GM23338 (cell line): Measurements from ENCODE around the gene SEMA6C. TPM values are rescaled to one million over a fixed set of nuclear protein-coding genes. Genes with fewer than 3 reads are reported as not detected.

Experiments
- ATAC-seq: fragments of 200-7000 bp; cut with Tn5 transposase; 3 replicates; pipeline ENCODE4 v1.9.1; 2020
- DNase-seq: peaks from one replicate; pipeline ENCODE4 v3.0.0-alpha.2; 2015; ENCODE audit warnings: low spot score
- H2AFZ ChIP-seq: fragments of 200-600 bp; sonication (generic); 2 replicates; pipeline ENCODE4 v1.8.0; 2016; ENCODE audit warnings: antibody characterized with exemption, mild to moderate bottlenecking, moderate library complexity
- H3F3A ChIP-seq: fragments of 200-600 bp; sonication (generic); replicated peaks from 2 replicates; pipeline ENCODE4 v1.8.0; 2017; ENCODE audit warnings: antibody characterized with exemption, mixed run types, low read depth
- H3K27ac ChIP-seq: fragments of 200-600 bp; sonication (generic); 2 replicates; pipeline ENCODE4 v1.6.1; 2016; ENCODE audit warnings: low read depth
- H3K27me3 ChIP-seq: fragments of 200-600 bp; sonication (generic); 2 replicates; pipeline ENCODE4 v1.8.0; 2016; ENCODE audit warnings: mild to moderate bottlenecking, mixed run types, moderate library complexity; ENCODE audit not compliant: insufficient read depth
- H3K36me3 ChIP-seq: fragments of 200-600 bp; sonication (generic); 2 replicates; pipeline ENCODE4 v1.8.0; 2016; ENCODE audit warnings: mild to moderate bottlenecking; ENCODE audit not compliant: insufficient read depth
- H3K4me1 ChIP-seq: fragments of 200-600 bp; sonication (generic); 2 replicates; pipeline ENCODE4 v1.8.0; 2016; ENCODE audit warnings: mild to moderate bottlenecking, moderate library complexity; ENCODE audit not compliant: insufficient read depth
- H3K4me2 ChIP-seq: fragments of 200-600 bp; sonication (generic); 2 replicates; pipeline ENCODE4 v1.7.1; 2017; ENCODE audit warnings: mixed run types
- H3K4me3 ChIP-seq: fragments of 200-600 bp; sonication (generic); 2 replicates; pipeline ENCODE4 v1.6.1; 2016; ENCODE audit warnings: mixed run types
- H3K79me2 ChIP-seq: fragments of 200-600 bp; sonication (generic); replicated peaks from 2 replicates; pipeline ENCODE4 v1.8.0; 2017; ENCODE audit warnings: mild to moderate bottlenecking; ENCODE audit not compliant: insufficient read depth
- H3K9me2 ChIP-seq: fragments of 200-600 bp; sonication (generic); 2 replicates; pipeline ENCODE4 v1.8.0; 2017; ENCODE audit not compliant: insufficient read depth
- H4K20me1 ChIP-seq: fragments of 200-600 bp; sonication (generic); replicated peaks from 2 replicates; pipeline ENCODE4 v1.8.0; 2017; ENCODE audit warnings: mild to moderate bottlenecking; ENCODE audit not compliant: insufficient read depth
- H3K27ac Mint-ChIP-seq: 2 replicates; pipeline ENCODE4 v1.8.0; 2020; ENCODE audit warnings: inconsistent platforms, mild to moderate bottlenecking, moderate library complexity, mixed read lengths
- H3K27me3 Mint-ChIP-seq: 3 replicates; pipeline ENCODE4 v1.8.0; 2022; ENCODE audit warnings: low read depth, mild to moderate bottlenecking, moderate library complexity, mixed read lengths, inconsistent platforms; ENCODE audit not compliant: insufficient read depth, poor library complexity
- H3K36me3 Mint-ChIP-seq: 3 replicates; pipeline ENCODE4 v1.8.0; 2021; ENCODE audit warnings: low read depth, mild to moderate bottlenecking, inconsistent platforms, moderate library complexity, mixed read lengths
- H3K4me1 Mint-ChIP-seq: 3 replicates; pipeline ENCODE4 v1.8.0; 2020; ENCODE audit warnings: mild to moderate bottlenecking, inconsistent platforms, mixed read lengths
- H3K4me3 Mint-ChIP-seq: 3 replicates; pipeline ENCODE4 v1.8.0; 2021; ENCODE audit warnings: moderate library complexity, mild to moderate bottlenecking, inconsistent platforms, mixed read lengths
- H3K9me3 Mint-ChIP-seq: 3 replicates; pipeline ENCODE4 v1.8.0; 2020; ENCODE audit warnings: moderate library complexity, mild to moderate bottlenecking, inconsistent platforms, mixed read lengths
- CTCF ChIP-seq, 2 experiments: fragments of 200-600 bp in 1 of 2; sonication (generic) in 1 of 2; conservative IDR thresholded peaks; 2 replicates each; pipeline versions ENCODE4 v1.5.1 to v1.6.1; 2016 to 2017; ENCODE audit warnings: antibody characterized with exemption in 2 of 2, low read depth in 2 of 2, mild to moderate bottlenecking in 2 of 2, moderate library complexity in 1 of 2
- EZH2phosphoT487 ChIP-seq: fragments of 200-600 bp; sonication (generic); IDR thresholded peaks from one replicate; pipeline ENCODE4 v1.8.1; 2018; ENCODE audit warnings: antibody characterized with exemption; ENCODE audit not compliant: unreplicated experiment
- REST ChIP-seq: IDR thresholded peaks from one replicate; pipeline ENCODE4 v1.6.1; 2018; ENCODE audit warnings: antibody characterized with exemption; ENCODE audit not compliant: unreplicated experiment
- STAT1 ChIP-seq: IDR thresholded peaks from one replicate; pipeline ENCODE4 v1.6.1; 2016; ENCODE audit warnings: antibody characterized with exemption; ENCODE audit not compliant: unreplicated experiment
- polyA plus RNA-seq: library from polyadenylated mRNA; unstranded; fragments of >200 nt; fragmentation: Nextera tagmentation; extraction: Ambion mirVana; gene quantifications from 2 replicates; pipeline ENCODE4 v1.2.1, GENCODE V29; 2016
- total RNA-seq: library from RNA; depleted of rRNA; stranded (reverse); fragments of >200 nt; shearing (Covaris generic); gene quantifications from 2 replicates; pipeline ENCODE4 v1.2.3, GENCODE V29; 2014

The SEMA6C gene
- total and polyA plus RNA-seq, 2 experiments from 2014 or later, result 6.2 to 12.3 TPM

GRCh38 chr1:151143986-151144385 is 2.4 kb downstream of the SEMA6C start:
- H3K9me3 Mint-ChIP-seq, result no peaks in the 10 kb centered on the region
- Histone ChIP-seq H2AFZ (no peak overlapping the region), H3K79me2 (no peaks in the 10 kb centered on the region; the same call in 1 of the 2 replicates), H3K4me3 (peak overlapping the region; percentile 96), H3K4me1 (peaks cover 35% of the 10 kb centered on the region), H3K27me3 (peaks cover 35% of the 10 kb centered on the region), H3K36me3 (no peaks in the 10 kb centered on the region), H4K20me1 (peaks cover 5% of the 10 kb centered on the region; the same call in 1 of the 2 replicates), H3K4me2 (peak overlapping the region; percentile 98), H3F3A (peaks cover 9% of the 10 kb centered on the region; the same call in 1 of the 2 replicates), H3K27ac (peak overlapping the region; percentile 39; the same call in 1 of the 2 replicates), H3K9me2 (no peaks in the 10 kb centered on the region)
- H3K27ac Mint-ChIP-seq, result no peak overlapping the region; the same call in 1 of the 2 replicates
- no peaks in the 10 kb centered on the region; the same call in 2 of the 3 replicates for H3K36me3 Mint-ChIP-seq
- H3K4me1 Mint-ChIP-seq, result peaks cover 39% of the 10 kb centered on the region
- no peak for ATAC-seq
- H3K27me3 Mint-ChIP-seq, result peaks cover 37% of the 10 kb centered on the region
- peak overlapping the region; percentile 82 for H3K4me3 Mint-ChIP-seq
- no peak for TF ChIP-seq REST
- peak; percentile 62 for DNase-seq

- peaks cover 37% of the 10 kb centered on the region for H3K27me3 Mint-ChIP-seq
- TF ChIP-seq STAT1 (no peak), REST (no peak), EZH2phosphoT487 (no peak), CTCF (conservative IDR thresholded peaks at IDR 0.05; ENCODE audit: low read depth in 2 of 2) (no peak)
- H3K27ac ChIP-seq, result no peak overlapping the region
- no peaks in the 10 kb centered on the region; the same call in 2 of the 3 replicates for H3K36me3 Mint-ChIP-seq
- H3K4me3 Mint-ChIP-seq, result no peak overlapping the region; the same call in 2 of the 3 replicates
- no peaks in the 10 kb centered on the region for H3K36me3 ChIP-seq
- H3F3A ChIP-seq, result peaks cover 9% of the 10 kb centered on the region; the same call in 1 of the 2 replicates
- peak overlapping the region; percentile 96; the same call in 1 of the 2 replicates for H3K4me3 ChIP-seq
- peaks cover 39% of the 10 kb centered on the region for H3K4me1 Mint-ChIP-seq
- ATAC-seq (no peak), DNase-seq (peak; percentile 32)
- no peaks in the 10 kb centered on the region; the same call in 1 of the 2 replicates for H3K79me2 ChIP-seq
- H3K9me2 ChIP-seq, result no peaks in the 10 kb centered on the region
- H3K4me1 ChIP-seq, result peaks cover 35% of the 10 kb centered on the region
- peak overlapping the region; percentile 98 for H3K4me2 ChIP-seq
- H3K9me3 Mint-ChIP-seq, result no peaks in the 10 kb centered on the region
- H3K27ac Mint-ChIP-seq, result no peak overlapping the region
- peaks cover 5% of the 10 kb centered on the region; the same call in 1 of the 2 replicates for H4K20me1 ChIP-seq
- H2AFZ ChIP-seq, result no peak overlapping the region
- H3K27me3 ChIP-seq, result peaks cover 29% of the 10 kb centered on the region
These were observed 3.4 kb downstream of the SEMA6C start for GRCh38 chr1:151143057-151143435.
